Activated T-cell treated with anti-CD3 and anti-CD28 coated beads, Interleukin-2, amount 50 U/mL, for 48 hours (primary cell): Measurements from ENCODE around the gene PTGDR2.
"Not testable (repeated sequence)": the region's sequence is repeated elsewhere in the genome, so short reads cannot be mapped to it uniquely, and the experiment has no call there.

ENCODE experiments used
- DNase-seq, 2 experiments: peaks; one replicate each; pipeline ENCODE4 v3.0.0-alpha.2; 2020

The PTGDR2 gene

DNA sequence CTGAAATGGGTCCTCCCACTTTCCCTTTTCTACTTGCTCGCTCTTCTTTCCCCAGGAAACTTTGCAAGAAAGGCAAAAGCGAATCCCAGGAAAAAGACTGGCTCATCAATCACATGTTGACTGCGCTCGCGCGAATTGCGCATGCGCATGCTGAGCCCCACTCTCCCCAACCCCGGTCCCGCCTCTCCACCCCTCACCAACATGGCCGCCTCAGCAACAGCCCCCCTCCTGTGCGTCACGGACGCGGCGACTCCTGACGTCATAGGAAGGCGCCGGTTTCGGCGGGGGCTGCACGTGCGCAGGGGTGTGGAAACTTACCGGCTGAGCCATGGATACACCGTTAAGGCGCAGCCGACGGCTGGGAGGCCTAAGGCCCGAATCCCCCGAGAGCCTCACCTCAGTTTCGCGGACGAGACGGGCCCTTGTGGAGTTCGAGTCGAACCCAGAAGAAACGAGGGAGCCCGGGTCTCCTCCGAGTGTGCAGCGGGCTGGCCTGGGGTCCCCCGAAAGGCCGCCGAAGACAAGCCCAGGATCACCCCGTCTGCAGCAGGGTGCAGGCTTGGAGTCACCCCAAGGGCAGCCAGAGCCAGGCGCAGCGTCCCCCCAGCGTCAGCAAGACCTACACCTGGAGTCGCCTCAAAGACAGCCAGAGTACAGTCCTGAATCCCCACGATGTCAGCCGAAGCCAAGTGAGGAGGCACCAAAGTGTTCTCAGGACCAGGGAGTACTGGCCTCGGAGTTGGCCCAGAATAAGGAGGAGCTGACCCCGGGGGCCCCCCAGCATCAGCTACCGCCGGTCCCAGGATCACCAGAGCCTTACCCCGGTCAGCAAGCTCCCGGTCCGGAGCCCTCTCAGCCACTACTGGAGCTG, 13.7 kb downstream of the PTGDR2 start, which contains the start of gene CCDC86:
Gene CCDC86, plus strand, starts transcription at position 317 of the 871 bp plus-strand sequence. Its CDS starts 12 bp downstream, at position 329.
- peak; percentile 99 for DNase-seq

- no peak for DNase-seq
Observed at GRCh38 chr11:60840470-60841430, 15.0 kb downstream of the PTGDR2 start.

DNA sequence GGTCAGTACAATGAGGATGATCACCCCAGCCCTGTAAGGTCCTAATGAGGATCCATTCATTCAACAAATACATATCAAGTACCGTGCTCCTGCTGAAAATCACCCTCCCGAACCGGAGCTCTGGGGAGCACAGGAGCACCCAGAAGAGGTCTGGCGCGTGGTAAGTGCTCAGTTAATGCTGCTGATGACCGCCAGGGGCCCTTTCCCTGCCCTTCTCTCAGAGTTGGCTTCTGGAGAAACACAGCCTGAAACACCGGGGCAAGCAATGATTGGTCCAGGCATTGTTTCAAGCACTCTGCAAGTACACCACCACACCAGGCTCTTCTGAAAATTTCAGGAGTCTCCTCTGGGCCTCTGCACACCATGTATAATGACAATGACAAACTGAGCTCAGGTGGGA, 17.6 kb downstream of the PTGDR2 start:
- no peak for DNase-seq

DNA sequence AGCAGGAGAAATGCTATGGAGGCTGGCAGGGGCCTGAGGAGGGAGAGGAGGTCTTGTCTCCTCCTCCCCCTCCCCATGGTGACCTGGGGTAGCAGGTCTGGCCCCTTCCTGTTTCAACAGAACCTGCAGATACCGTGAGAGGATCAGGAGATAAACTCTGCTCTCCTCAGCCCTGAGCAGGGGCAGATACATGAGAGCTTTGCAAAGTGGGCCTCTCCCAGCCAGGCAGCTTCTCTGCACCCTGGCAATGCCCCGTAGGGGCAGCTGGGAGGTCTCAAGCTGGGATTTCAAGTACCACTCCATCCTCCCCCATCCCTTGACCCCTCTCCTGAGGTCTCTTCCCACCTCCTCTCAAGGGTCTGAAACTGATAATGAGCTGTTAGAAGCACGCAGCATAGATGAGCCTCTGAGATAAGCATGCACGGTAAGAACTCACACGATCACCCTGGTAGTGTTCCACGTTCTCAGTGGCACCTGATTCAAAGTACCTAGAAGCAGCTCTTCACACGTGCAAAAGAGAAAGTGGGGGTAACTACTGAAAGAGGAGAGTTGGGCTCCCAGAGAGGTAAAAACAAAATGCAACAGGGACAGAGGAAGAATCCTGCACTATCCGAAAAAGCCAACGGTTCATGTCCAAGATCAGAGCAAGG, 18.8 kb downstream of the PTGDR2 start:
- no peak for DNase-seq

DNA sequence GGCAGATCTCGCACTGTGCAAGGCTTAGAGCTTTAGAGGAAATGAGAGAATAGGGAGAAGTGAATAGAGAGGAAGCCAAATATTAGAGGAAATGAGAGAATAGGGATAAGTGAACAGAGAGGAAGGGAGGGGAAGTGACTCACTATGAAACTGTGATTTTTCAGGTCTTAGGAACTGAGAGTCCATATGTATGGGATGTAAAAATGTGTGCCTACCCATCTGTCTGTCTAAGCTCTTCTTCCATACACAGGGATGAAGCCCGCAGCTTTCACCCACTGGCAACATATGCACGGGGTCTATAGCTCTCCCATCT, 20.3 kb downstream of the PTGDR2 start:
- DNase-seq, result no peak

GRCh38 chr11:60834742-60835533, 20.8 kb downstream of the PTGDR2 start:
- no peak for DNase-seq

GRCh38 chr11:60831501-60832079, 24.2 kb downstream of the PTGDR2 start:
- DNase-seq, result no peak

GRCh38 chr11:60831143-60831500, 24.6 kb downstream of the PTGDR2 start:
- peak; percentile 87 to 88 for DNase-seq

- DNase-seq, result no peak
Observed at GRCh38 chr11:60830478-60831142, 25.1 kb downstream of the PTGDR2 start.

DNA sequence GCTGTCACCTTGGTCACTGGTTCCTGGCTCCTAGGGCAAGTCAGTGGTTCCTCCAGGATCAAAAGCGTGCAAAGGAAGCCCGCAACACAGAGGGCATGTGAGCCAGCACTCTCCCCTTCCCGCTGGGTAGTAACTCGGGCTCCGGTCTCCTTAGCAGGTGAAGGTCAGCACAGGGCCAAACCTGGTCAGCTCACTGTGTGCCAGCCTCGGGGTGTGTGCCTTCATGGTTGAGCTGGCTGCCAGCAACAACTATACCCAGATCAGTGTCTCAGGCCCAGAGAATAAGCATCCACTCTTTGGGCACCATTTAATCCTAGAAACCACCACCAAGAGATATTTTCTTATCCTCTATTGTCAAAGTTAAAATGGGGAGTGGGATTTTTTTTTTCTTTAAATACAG, 30.0 kb downstream of the PTGDR2 start:
- no peak for DNase-seq

DNA sequence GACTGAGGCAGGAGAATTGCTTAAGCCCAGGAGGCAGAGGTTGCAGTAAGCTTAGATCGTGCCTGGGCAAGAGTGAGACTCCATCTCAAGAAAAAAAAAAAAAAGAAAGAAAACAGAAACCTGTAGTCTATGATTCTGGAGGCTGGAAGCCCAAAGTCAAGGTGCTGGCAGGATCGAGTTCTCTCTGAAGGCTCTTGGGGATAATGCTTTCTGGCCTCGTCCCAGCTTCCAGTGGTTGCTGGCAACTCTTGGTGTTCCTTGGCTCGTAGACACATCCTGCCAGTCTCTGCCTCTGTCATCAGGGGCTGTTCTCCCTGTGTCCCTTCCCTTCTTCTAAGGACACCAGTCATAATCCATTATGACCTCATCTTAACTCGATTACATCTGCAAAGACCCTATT, 30.6 kb downstream of the PTGDR2 start:
- DNase-seq, result no peak

GRCh38 chr11:60823745-60824306, 31.9 kb downstream of the PTGDR2 start:
- DNase-seq, result not testable (repeated sequence)

GRCh38 chr11:60821827-60822599, 33.7 kb downstream of the PTGDR2 start:
- DNase-seq, result no peak

DNA sequence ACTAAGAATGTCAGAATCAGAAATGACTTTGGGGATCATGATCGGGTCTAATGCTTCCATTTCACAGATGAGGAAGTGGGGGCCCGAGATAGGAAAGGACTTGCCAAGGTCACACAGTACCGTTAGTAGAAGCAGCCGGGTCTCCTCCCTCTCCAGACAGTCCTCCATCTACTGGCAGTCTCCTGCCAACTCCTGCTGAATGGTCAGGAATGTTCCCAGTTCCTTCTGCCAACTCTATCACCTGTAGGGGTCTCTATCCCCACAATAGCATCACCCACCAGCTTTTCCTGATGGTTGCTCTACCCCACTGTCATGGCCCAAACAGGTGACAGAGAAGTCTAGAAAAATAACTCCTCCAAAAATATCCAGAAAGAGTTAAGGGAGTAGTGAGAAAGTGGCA, 37.7 kb downstream of the PTGDR2 start:
- no peak for DNase-seq

GRCh38 chr11:60816590-60817157, 39.1 kb downstream of the PTGDR2 start:
- no peak for DNase-seq

DNA sequence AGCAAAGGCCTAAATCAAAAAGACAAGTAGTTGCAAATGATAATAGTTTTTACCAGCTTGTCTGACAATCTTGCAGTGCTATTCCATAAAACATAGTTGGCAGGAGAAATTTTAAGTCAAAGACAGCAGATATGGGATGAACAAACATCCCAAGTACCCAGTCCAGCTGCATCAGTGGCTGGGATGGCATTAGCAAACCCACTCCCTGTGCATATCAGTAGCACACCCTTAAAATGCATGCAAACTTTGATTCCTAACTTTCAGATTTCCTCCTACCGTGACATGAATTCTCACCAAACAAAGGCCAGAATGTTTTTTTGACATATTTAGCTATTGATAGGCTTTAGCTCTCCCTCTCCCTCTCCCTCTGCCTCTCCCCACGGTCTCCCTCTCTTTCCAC, 41.6 kb downstream of the PTGDR2 start:
- DNase-seq, result no peak

DNA sequence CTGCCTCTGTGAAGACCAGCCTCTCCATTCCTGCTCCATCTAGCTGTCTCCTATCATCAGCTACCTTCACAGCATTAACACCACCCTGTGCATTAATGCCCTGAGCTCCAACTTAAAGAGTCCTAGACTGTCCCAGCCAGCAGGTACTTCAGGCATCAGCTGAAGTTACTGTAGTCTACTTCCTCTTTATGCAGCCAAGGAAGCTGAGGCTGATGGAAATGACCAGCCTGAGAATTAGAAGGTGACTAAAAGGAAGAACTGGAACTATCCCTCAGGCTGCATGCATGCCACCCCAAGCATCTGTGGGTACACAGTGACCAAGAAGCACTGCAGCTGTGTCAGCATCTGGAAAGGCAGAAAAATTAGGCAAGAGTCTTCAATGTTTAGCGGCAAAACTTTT, 42.4 kb downstream of the PTGDR2 start:
- DNase-seq, result no peak

DNA sequence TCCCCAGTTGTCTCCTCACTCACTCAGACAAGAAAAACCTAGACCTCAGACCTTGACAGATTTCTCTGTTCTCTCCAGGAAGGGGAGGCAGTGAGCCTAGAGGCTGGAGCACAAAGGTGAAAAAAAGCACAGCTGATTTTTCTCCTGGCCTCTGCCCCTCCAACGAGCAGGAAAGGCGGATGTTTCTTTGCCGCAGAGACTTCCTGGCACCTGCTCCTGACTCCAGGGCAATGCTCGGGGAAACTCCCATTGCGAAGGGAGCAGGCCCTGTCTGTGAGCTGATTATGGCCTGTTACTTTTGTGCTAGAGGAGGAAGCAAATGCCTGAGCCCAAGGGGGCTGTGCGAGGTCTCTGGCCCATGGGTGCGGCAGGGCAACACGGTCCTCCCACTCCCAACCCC, 45.2 kb downstream of the PTGDR2 start:
- DNase-seq, result no peak

- DNase-seq, result no peak
Observed at GRCh38 chr11:60810151-60810550, 45.6 kb downstream of the PTGDR2 start.

DNA sequence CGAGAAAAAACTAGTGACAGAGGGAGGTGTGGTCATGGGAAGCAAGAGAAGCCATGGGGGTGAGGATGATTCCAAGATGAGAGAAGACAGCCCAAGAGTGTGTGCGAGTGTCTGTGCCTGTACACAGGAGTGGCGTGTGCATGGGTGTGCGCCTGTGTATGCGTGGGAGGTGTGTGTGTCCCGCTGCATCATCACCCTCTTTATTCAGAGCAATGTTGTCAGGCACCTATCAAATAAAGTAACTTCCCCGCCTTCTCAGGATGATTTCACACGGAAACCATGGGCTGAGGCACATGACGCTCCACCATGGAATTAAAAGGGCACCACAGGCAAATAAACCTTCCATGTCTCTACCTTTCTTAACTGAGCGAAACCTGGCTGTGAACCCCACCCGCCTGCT, 46.1 kb downstream of the PTGDR2 start:
- DNase-seq, result no peak
